ENCODE results near the gene SLC14A1. TPM values are rescaled to one million over a fixed set of nuclear protein-coding genes. Genes with fewer than 3 reads are reported as not detected.

Gene SLC14A1
- total and polyA plus RNA-seq, 2 donors from 2014 or later: 8.5 to 15.3 TPM

DNA sequence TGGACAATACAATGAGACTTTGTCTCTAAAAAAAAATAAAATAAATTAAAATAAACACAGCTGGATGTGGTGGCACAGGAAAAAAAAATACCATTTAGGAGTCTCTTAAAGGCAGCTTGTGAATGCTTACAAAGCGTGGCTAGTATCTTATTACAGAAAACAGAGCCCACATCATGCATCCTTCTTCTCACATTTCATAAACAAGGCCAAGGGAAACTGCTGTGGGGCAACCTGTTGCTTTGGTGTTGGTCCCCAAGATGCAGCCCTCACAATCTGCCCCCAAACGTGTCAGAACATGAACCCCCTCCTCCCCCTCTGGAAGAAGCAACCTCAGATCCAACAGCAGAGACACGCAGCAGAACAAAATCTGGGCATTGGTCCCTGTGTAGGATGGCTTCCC lies 2.6 kb downstream of the SLC14A1 start:
- intact Hi-C loops (cut with DNase I): loop anchor here (10.0 kb wide), 1 partner anchor 118 kb away; no protein-coding TSS in a partner anchor

DNA sequence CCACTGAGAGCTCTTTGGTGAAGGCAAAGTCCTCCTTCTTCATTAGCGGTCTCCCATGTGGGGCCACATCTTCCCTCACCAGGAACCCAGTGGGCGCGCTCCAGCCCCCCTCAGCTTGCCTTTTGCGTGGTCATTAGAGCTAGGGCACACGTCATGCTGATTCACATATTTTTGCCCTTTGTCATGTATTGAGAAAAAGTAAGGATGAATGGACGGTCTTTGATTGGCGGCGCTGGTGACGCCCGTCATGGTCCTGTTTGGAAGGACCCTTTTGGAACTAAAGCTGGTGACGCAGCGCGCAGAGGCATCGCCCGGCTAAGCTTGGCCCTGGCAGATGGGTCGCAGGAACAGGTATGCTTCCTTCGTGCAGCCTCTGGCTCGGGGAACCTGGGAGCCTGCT lies 3.1 kb downstream of the SLC14A1 start:
- no peak for FAIRE-seq
- DNase-seq: no peak

More for the DNA sequence above, 2.6 kb downstream of the SLC14A1 start:
- TF ChIP-seq, protein P1, sequence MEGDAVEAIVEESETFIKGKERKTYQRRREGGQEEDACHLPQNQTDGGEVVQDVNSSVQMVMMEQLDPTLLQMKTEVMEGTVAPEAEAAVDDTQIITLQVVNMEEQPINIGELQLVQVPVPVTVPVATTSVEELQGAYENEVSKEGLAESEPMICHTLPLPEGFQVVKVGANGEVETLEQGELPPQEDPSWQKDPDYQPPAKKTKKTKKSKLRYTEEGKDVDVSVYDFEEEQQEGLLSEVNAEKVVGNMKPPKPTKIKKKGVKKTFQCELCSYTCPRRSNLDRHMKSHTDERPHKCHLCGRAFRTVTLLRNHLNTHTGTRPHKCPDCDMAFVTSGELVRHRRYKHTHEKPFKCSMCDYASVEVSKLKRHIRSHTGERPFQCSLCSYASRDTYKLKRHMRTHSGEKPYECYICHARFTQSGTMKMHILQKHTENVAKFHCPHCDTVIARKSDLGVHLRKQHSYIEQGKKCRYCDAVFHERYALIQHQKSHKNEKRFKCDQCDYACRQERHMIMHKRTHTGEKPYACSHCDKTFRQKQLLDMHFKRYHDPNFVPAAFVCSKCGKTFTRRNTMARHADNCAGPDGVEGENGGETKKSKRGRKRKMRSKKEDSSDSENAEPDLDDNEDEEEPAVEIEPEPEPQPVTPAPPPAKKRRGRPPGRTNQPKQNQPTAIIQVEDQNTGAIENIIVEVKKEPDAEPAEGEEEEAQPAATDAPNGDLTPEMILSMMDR (IDR thresholded peaks at IDR 0.05; ENCODE audit: borderline replicate concordance, extremely low read depth, insufficient read depth): no peak
- no peaks in the 10 kb centered on the region for H3K36me3 ChIP-seq (ENCODE audit: control insufficient read depth in 2 of 3, insufficient read depth in 3 of 3, low read length in 3 of 3)
- H3K9me3 ChIP-seq (ENCODE audit: control insufficient read depth in 2 of 3, insufficient read depth in 1 of 3, low read length in 3 of 3): no peaks in the 10 kb centered on the region
- FAIRE-seq (no peak), DNase-seq (no peak)
- H3K4me1 ChIP-seq (ENCODE audit: control insufficient read depth in 2 of 3, insufficient read depth in 2 of 3, low read depth in 1 of 3, low read length in 3 of 3): no peaks in the 10 kb centered on the region
- H3K9ac ChIP-seq (ENCODE audit: low read length in 3 of 3): no peak overlapping the region
- no peak overlapping the region for H3K4me3 ChIP-seq (ENCODE audit: low read length in 3 of 3)
- H3K27ac ChIP-seq (ENCODE audit: low read depth in 2 of 2, low read length in 2 of 2): no peak overlapping the region
- H3K27me3 ChIP-seq (ENCODE audit: control insufficient read depth, insufficient read depth, low read length): no peaks in the 10 kb centered on the region

DNA sequence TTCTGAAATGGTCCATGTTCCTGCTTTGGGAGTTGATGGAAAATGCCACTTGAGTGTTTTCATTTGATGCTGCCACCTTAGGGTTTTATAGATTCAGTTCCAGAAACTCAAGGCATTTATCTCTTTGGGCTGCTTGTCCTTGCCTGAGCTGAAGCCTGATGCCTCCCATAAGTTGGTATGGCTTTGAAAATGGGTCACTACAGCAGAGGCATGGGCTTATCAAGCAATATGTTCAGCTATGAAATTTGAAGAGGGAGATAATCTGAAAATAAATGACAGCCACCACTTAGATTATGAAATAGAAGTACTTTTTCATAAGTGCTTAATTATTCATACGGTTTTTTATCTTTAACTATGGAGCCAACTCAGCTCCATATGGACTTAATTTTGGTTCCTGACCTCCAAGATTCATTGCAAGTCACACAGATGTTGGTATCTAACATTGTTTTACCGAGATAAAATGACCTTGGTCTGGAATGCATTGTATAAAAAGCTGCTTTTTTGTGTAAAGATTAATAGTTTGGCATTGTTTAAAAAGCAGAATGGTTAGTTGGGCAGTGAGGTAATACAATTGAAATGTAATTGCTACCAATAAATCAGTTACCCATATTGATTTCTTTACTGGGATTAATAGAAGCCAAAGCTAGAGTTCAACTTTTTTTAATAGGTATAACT lies 4.5 kb downstream of the SLC14A1 start:
- H3K4me1 ChIP-seq (ENCODE audit: control insufficient read depth in 2 of 3, insufficient read depth in 2 of 3, low read depth in 1 of 3, low read length in 3 of 3): no peaks in the 10 kb centered on the region
- FAIRE-seq: no peak
- intact Hi-C loops (cut with DNase I): loop anchor here (10.0 kb wide), 1 partner anchor 116 kb away; no protein-coding TSS in a partner anchor

More for the DNA sequence above, 3.1 kb downstream of the SLC14A1 start:
- H3K36me3 ChIP-seq (ENCODE audit: control insufficient read depth in 2 of 3, insufficient read depth in 3 of 3, low read length in 3 of 3): no peaks in the 10 kb centered on the region
- no peak overlapping the region for H3K4me3 ChIP-seq (ENCODE audit: low read length in 3 of 3)
- TF ChIP-seq, protein P1 (IDR thresholded peaks at IDR 0.05; ENCODE audit: borderline replicate concordance, extremely low read depth, insufficient read depth): no peak
- H3K9me3 ChIP-seq (ENCODE audit: control insufficient read depth in 2 of 3, insufficient read depth in 1 of 3, low read length in 3 of 3): no peaks in the 10 kb centered on the region
- intact Hi-C loops (cut with DNase I): loop anchor here (10.0 kb wide), 1 partner anchor 118 kb away; no protein-coding TSS in a partner anchor
- no peaks in the 10 kb centered on the region for H3K4me1 ChIP-seq (ENCODE audit: control insufficient read depth in 2 of 3, insufficient read depth in 2 of 3, low read depth in 1 of 3, low read length in 3 of 3)
- H3K27ac ChIP-seq (ENCODE audit: low read depth in 2 of 2, low read length in 2 of 2): no peak overlapping the region
- no peak overlapping the region for H3K9ac ChIP-seq (ENCODE audit: low read length in 3 of 3)
- H3K27me3 ChIP-seq (ENCODE audit: control insufficient read depth, insufficient read depth, low read length): no peaks in the 10 kb centered on the region

More for the DNA sequence above, 4.5 kb downstream of the SLC14A1 start:
- H3K27ac ChIP-seq (ENCODE audit: low read depth in 2 of 2, low read length in 2 of 2): no peak overlapping the region
- H3K27me3 ChIP-seq (ENCODE audit: control insufficient read depth, insufficient read depth, low read length): no peaks in the 10 kb centered on the region
- DNase-seq: no peak
- no peak overlapping the region for H3K9ac ChIP-seq (ENCODE audit: low read length in 3 of 3)
- no peak overlapping the region for H3K4me3 ChIP-seq (ENCODE audit: low read length in 3 of 3)
- H3K9me3 ChIP-seq (ENCODE audit: control insufficient read depth in 2 of 3, insufficient read depth in 1 of 3, low read length in 3 of 3): no peaks in the 10 kb centered on the region
- TF ChIP-seq, protein P1 (IDR thresholded peaks at IDR 0.05; ENCODE audit: borderline replicate concordance, extremely low read depth, insufficient read depth): no peak
- no peaks in the 10 kb centered on the region for H3K36me3 ChIP-seq (ENCODE audit: control insufficient read depth in 2 of 3, insufficient read depth in 3 of 3, low read length in 3 of 3)
